Omental fat pad (tissue), 4 donors: Measurements from ENCODE around the gene ALMS1. TPM values are rescaled to one million over a fixed set of nuclear protein-coding genes. Genes with fewer than 3 reads are reported as not detected.

ENCODE experiments used
- ATAC-seq: fragments of 150-250 bp; one replicate; pipeline ENCODE4 v1.9.1; 2016; ENCODE audit warnings: mild to moderate bottlenecking, moderate library complexity; ENCODE audit not compliant: low FRiP score
- DNase-seq: peaks from one replicate; pipeline ENCODE4 v3.0.0-alpha.2; 2019; ENCODE audit warnings: low spot score
- total RNA-seq, 4 donors: library from RNA; depleted of rRNA; stranded (reverse); fragments of >200 nt; gene quantifications; one replicate each; pipeline ENCODE4 v1.1.0, GENCODE V29; 2016
- TF ChIP-seq, protein P1 (sequence below), 3 donors: fragments of 450-650 bp; IDR thresholded peaks; one replicate each; pipeline ENCODE4 v1.5.1; 2016 to 2017; ENCODE audit warnings: antibody characterized with exemption in 3 of 3, mild to moderate bottlenecking in 3 of 3, moderate library complexity in 2 of 3

The ALMS1 gene
- total RNA-seq, 4 donors from 2014 or later, result 18.9 to 36.1 (median 23.8) TPM

DNA sequence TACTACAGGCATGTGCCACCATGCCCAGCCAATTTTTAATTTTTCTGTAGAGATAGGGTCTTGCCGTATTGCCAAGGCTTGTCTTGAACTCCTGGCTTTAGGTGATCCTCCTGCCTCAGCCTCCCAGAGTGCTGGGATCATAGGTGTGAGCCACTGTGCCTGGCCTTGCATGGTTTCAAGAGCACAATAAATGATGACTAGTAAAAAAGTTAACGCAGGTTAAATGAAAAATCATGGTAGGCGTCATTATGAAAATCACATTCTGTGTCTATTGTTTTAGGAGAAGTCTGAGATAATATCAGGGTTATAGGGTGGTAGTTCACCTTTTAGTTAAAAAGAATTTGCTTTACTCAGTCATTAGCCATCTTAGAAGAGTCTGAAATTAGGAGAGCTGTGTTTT, 38.3 kb downstream of the ALMS1 start:
- TF ChIP-seq, protein P1, sequence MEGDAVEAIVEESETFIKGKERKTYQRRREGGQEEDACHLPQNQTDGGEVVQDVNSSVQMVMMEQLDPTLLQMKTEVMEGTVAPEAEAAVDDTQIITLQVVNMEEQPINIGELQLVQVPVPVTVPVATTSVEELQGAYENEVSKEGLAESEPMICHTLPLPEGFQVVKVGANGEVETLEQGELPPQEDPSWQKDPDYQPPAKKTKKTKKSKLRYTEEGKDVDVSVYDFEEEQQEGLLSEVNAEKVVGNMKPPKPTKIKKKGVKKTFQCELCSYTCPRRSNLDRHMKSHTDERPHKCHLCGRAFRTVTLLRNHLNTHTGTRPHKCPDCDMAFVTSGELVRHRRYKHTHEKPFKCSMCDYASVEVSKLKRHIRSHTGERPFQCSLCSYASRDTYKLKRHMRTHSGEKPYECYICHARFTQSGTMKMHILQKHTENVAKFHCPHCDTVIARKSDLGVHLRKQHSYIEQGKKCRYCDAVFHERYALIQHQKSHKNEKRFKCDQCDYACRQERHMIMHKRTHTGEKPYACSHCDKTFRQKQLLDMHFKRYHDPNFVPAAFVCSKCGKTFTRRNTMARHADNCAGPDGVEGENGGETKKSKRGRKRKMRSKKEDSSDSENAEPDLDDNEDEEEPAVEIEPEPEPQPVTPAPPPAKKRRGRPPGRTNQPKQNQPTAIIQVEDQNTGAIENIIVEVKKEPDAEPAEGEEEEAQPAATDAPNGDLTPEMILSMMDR (IDR thresholded peaks at IDR 0.05), result no peak
- ATAC-seq (no peak), DNase-seq (no peak)

DNA sequence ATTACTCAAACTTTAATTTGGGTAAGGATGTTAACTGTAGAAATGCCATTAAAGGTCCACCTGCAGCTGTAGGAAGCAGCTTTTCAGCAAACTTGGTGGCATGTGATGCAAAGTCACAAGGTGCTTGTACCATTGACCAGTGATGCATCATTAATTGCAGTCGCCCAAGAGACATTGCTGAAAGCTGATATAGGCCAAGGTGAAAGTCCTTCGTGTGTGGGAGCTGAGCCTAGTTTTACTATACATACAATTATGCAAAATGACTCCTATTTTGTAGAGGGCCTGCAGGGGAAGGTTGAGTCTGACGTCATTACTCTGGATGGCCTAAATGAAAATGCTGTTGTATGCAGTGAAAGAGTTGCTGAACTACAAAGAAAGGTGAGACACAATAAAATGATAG, 40.5 kb downstream of the ALMS1 start:
- TF ChIP-seq, protein P1 (IDR thresholded peaks at IDR 0.05), result no peak
- DNase-seq (no peak), ATAC-seq (no peak)

DNA sequence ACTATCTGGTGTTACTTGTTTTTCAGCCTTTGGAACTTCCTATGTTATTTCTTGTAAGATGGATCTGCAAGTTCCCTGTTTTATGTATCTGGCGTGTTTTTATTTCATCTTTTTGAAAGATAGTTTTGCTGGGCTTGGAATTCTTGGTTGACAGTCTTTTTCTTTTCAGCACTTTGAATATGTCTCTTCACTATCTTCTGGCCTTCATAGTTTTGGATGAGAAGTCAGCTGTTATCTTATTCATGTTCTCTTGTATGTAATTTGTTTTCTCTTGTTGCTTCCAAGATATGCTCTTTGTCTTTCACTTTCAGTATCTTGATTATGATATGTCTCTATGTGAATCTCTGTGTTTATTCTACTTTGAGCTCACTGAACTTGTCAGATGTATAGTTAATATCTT, 50.4 kb downstream of the ALMS1 start:
- TF ChIP-seq, protein P1 (IDR thresholded peaks at IDR 0.05), result no peak
- DNase-seq, result no peak
- no peak for ATAC-seq

DNA sequence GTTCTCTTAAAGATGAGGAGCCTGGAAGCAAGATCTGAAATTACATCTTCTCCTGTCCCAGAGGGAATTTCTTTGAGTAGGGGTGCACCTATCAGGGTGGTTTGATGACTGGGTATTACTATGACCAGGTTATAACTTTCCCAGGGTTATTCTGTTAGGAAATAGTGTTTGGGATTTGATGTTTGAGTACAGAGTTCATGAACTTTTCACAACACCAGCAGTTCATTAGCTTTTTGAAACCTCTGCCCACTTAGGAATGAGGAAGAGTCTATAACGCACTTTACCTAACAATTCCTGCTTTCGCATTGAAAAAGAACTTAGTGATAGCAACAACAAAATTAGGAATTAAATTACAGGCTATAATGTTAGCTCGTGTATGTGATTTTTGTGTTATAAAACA, 58.6 kb downstream of the ALMS1 start:
- DNase-seq, result no peak
- TF ChIP-seq, protein P1 (IDR thresholded peaks at IDR 0.05), result no peak
- ATAC-seq, result no peak

DNA sequence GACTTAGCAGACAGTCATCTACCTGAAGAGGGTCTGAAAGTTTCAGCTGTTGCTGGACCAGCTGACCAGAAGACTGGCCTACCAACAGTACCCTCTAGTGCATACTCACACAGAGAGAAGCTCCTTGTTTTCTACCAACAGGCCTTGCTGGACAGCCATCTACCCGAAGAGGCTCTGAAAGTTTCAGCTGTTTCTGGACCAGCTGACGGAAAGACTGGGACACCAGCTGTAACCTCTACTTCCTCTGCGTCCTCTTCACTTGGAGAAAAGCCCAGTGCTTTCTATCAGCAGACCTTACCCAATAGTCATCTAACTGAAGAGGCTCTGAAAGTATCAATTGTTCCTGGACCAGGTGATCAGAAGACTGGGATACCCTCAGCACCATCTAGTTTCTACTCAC, 63.2 kb downstream of the ALMS1 start:
- no peak for DNase-seq
- TF ChIP-seq, protein P1 (IDR thresholded peaks at IDR 0.05), result no peak
- ATAC-seq, result no peak

DNA sequence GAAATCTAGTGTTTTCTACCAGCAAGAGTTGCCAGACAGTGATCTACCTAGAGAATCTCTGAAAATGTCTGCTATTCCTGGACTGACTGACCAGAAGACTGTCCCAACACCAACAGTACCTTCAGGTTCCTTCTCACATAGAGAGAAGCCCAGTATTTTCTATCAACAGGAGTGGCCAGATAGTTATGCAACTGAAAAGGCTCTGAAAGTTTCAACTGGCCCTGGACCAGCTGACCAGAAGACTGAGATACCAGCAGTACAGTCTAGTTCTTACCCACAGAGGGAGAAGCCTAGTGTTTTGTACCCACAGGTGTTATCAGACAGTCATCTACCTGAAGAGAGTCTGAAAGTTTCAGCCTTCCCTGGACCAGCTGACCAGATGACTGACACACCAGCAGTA, 63.8 kb downstream of the ALMS1 start:
- DNase-seq, result no peak
- TF ChIP-seq, protein P1 (IDR thresholded peaks at IDR 0.05), result no peak
- no peak for ATAC-seq

DNA sequence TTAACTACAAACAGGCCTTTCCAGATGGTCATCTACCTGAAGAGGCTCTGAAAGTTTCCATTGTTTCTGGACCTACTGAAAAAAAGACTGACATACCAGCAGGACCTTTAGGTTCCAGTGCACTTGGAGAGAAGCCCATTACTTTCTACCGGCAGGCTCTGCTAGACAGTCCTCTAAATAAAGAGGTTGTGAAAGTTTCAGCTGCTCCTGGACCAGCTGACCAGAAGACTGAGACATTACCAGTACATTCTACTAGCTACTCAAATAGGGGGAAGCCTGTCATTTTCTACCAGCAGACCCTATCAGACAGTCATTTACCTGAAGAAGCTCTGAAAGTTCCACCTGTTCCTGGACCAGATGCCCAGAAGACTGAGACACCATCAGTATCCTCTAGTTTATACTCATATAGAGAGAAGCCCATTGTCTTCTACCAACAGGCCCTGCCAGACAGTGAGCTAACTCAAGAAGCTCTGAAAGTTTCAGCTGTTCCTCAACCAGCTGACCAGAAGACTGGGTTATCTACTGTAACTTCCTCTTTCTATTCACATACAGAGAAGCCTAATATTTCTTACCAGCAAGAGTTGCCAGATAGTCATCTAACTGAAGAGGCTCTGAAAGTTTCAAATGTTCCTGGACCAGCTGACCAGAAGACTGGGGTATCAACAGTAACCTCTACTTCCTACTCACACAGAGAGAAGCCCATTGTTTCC, 65.8 kb downstream of the ALMS1 start:
- TF ChIP-seq, protein P1 (IDR thresholded peaks at IDR 0.05), result no peak
- ATAC-seq, result no peak
- DNase-seq, result no peak
